VCaP (cell line): ENCODE measurements around the gene PEX7.

ENCODE experiments used
- H3K27ac ChIP-seq: fragments of 450-650 bp; 2 replicates; pipeline ENCODE4 v1.5.1; 2017
- CTCF ChIP-seq: fragments of 450-650 bp; conservative IDR thresholded peaks from 2 replicates; pipeline ENCODE4 v1.5.1; 2017; ENCODE audit warnings: mild to moderate bottlenecking, moderate library complexity

PEX7 gene

GRCh38 chr6:136784910-136785746 lies 37.3 kb upstream of the PEX7 start:
- no peak overlapping the region for H3K27ac ChIP-seq

DNA sequence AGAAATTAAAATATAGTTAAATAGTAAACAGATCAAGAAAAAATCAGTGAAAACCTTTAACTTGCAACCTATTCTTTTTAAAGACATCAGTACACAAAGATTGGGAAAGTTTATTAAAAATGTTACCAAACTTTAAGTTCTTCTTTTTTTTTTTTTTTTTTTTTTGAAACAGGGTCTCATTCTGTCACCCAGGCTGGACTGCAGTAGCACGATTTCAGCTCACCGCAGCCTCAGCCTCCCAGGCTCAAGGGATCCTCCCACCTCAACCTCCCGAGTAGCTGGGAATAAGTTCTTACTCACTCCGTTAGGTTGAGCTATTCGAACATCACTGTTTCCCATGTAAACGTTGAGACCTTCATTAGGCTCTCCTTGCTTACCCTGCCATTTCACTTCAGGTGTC lies 35.7 kb upstream of the PEX7 start:
- no peak for TF ChIP-seq CTCF
- no peak overlapping the region for H3K27ac ChIP-seq

More at GRCh38 chr6:136784910-136785746, 37.3 kb upstream of the PEX7 start:
- no peak for TF ChIP-seq CTCF

DNA sequence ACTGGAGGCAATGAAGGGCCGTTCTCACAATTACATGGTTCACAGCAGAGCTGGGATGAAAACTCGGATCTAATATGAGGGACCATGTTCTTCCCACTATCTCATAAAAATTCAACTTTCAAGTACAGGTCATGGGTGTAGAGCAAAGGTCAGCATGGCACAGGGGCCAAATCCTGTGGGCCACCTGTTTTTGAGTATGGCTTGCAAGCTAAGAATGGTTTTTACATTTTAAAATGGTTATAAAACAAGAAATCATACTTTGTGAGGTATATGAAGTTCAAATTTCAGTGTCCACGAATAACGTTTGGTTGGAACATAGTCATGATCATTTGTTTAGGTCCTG lies 34.7 kb upstream of the PEX7 start:
- TF ChIP-seq CTCF, result no peak
- no peak overlapping the region for H3K27ac ChIP-seq

DNA sequence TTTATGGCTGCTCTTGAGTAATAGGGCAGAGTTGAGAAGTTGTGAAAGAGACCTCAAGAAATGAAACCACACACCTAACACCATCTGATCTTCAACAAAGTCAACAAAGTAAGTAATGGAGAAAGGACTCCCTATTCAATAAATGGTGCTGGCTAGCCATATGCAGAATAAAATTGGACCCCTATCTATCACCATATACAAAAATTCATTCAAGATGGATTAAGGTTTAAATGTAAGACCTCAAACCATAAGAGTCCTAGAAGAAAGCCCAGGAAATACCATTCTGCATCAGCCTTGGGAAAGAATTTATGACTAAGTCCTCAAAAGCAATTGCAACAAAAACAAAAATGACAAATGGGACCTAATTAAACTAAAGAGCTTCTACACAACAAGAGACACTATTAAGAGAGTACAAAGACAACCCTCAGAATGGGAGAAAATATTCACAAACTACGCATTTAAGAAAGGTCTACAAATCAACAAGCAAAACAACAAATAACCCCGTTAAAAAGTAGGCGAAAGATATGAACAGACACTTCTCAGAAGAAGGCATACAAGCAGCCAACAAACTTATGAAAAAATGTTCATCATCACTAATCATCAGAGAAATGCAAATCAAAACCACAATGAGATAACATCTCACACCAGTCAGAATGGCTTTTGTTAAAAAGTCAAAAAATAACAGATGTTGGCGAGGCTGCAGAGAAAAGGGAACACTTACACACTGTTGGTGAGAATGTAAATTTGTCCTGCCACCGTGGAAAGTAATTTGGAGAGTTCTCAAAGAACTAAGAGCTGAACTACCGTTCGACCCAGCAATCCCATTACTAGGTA lies 34.1 kb upstream of the PEX7 start:
- TF ChIP-seq CTCF, result no peak

DNA sequence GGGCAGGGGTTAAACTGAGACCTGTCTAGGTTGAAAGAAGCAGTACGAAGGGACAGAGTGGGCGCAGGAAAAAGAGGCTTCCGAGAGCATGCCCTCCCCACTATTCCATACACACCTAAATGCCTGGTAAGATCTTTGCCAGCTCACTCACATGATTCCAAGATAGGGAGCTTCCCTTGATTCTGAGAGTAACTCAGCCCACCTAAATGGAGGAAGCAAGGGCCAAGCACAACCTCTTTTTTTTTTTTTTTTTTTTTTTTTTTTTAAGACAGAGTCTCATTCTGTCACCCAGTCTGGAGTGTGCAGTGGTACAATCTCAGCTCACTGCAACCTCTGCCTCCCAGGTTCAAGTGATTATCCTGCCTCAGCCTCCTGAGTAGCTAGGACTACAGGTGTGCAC lies 33.0 kb upstream of the PEX7 start:
- H3K27ac ChIP-seq, result peak overlapping the region; percentile 98

More for the DNA sequence above, 34.1 kb upstream of the PEX7 start:
- no peak overlapping the region for H3K27ac ChIP-seq

- H3K27ac ChIP-seq, result peak overlapping the region; percentile 98
- no peak for TF ChIP-seq CTCF
These were observed 31.7 kb upstream of the PEX7 start for GRCh38 chr6:136790411-136791295.

GRCh38 chr6:136791296-136792094 lies 30.9 kb upstream of the PEX7 start:
- peak overlapping the region; percentile 98 for H3K27ac ChIP-seq

More at GRCh38 chr6:136791296-136792094, 30.9 kb upstream of the PEX7 start:
- no peak for TF ChIP-seq CTCF
